ENCODE measurements around the gene HACD3.

DNA sequence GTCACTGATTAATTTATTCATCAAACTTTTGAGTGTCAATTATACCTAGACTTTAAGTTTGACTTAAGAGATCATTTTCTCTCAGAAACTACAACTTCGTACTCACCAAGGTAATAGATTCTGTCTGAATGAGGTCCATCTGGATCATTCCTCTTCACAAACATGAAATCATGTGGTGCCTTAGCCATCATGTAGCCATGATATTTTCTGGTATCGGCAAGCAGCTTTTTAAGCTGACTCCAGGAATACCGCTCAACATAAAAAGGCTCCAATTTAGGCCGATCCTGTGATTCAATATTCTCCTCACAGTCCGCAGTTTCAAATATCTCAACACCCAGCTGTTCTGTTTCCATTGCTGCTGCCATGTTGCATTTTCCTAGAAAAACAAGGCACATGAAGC lies 18.1 kb upstream of the HACD3 start:
- TF ChIP-seq POLR2A (IDR thresholded peaks at IDR 0.05; ENCODE audit: low read depth, low read length) (no peak), POLR2AphosphoS5 (IDR thresholded peaks at IDR 0.05; ENCODE audit: low read depth, low read length) (no peak)

Data from GM12892 (cell line).